B cell (primary cell): ENCODE data around the gene MAGOHB. TPM values are rescaled to one million over a fixed set of nuclear protein-coding genes. Genes with fewer than 3 reads are reported as not detected.

Source experiments
- ATAC-seq: fragments of 200-7000 bp; cut with Tn5 transposase; one replicate; pipeline ENCODE4 v1.10.0; 2021; ENCODE audit warnings: low read depth, mild to moderate bottlenecking, moderate number of reproducible peaks, moderate library complexity
- CTCF ChIA-PET: fragments of 350-600 bp; sonication (Branson Sonifier 250); formaldehyde crosslinking; loops from one replicate; lab custom pipeline; 2021; ENCODE audit warnings: antibody characterized with exemption, inconsistent platforms; lab: Charles Lee
- POLR2A ChIA-PET: fragments of 350-600 bp; sonication (Branson Sonifier 250); formaldehyde crosslinking; loops from one replicate; lab custom pipeline; 2021; ENCODE audit warnings: antibody characterized with exemption; lab: Charles Lee
- DNase-seq: peaks from one replicate; pipeline ENCODE4 v3.0.0; 2013
- H2AFZ ChIP-seq: 2 replicates; pipeline ENCODE4 v1.6.1; 2012; ENCODE audit warnings: mild to moderate bottlenecking, low read depth, low read length; ENCODE audit not compliant: insufficient read depth, poor library complexity, severe bottlenecking
- H3K27ac ChIP-seq, 2 donors: 1 replicate in 1 of 2; 2 replicates in 1 of 2; pipeline ENCODE4 v1.5.1; 2012 to 2013; ENCODE audit warnings: low read length in 2 of 2, mild to moderate bottlenecking in 2 of 2, moderate library complexity in 1 of 2
- H3K27me3 ChIP-seq, 4 experiments: fragments of 200-600 bp in 1 of 4; sonication (generic) in 1 of 4; replicated peaks in 1 of 4; 1 replicate in 2 of 4; 2 replicates in 2 of 4; pipeline versions ENCODE4 v1.6.1 to v1.7.0; 2013 to 2016; ENCODE audit warnings: low read length in 3 of 4, mild to moderate bottlenecking in 2 of 4, mixed read lengths in 1 of 4, moderate library complexity in 1 of 4; ENCODE audit not compliant: insufficient read depth in 4 of 4, control insufficient read depth in 3 of 4; ENCODE audit errors: control extremely low read depth in 1 of 4
- H3K36me3 ChIP-seq, 2 experiments: replicated peaks in 1 of 2; 1 replicate in 1 of 2; 2 replicates in 1 of 2; pipeline versions ENCODE4 v1.6.1 to v1.7.1; 2013; ENCODE audit warnings: low read length in 1 of 2; ENCODE audit not compliant: insufficient read depth in 2 of 2, control insufficient read depth in 1 of 2; ENCODE audit errors: control extremely low read depth in 1 of 2, extremely low read depth in 1 of 2
- H3K4me1 ChIP-seq, 2 donors: fragments of 200-600 bp in 1 of 2; sonication (generic) in 1 of 2; 1 replicate in 1 of 2; 2 replicates in 1 of 2; pipeline versions ENCODE4 v1.5.1 to v1.6.1; 2013 to 2017; ENCODE audit warnings: low read length in 2 of 2; ENCODE audit not compliant: control insufficient read depth in 2 of 2, insufficient read depth in 2 of 2
- H3K4me2 ChIP-seq: replicated peaks from 2 replicates; pipeline ENCODE3; 2012; ENCODE audit warnings: mild to moderate bottlenecking, low read depth, low read length; ENCODE audit not compliant: poor library complexity, severe bottlenecking
- H3K4me3 ChIP-seq, 5 experiments: fragments of 200-600 bp in 1 of 5; sonication (generic) in 1 of 5; 1 replicate in 3 of 5; 2 replicates in 2 of 5; pipeline versions ENCODE4 v1.5.1 to v1.7.0; 2011 to 2016; ENCODE audit warnings: low read length in 4 of 5, mild to moderate bottlenecking in 4 of 5, low read depth in 2 of 5, control low read depth in 1 of 5, moderate library complexity in 1 of 5; ENCODE audit not compliant: insufficient read depth in 1 of 5; ENCODE audit errors: control extremely low read depth in 1 of 5, extremely low read depth in 1 of 5
- H3K79me2 ChIP-seq: fragments of 200-600 bp; sonication (generic); one replicate; pipeline ENCODE4 v1.6.0; 2016; ENCODE audit warnings: low read length; ENCODE audit not compliant: control insufficient read depth, insufficient read depth
- H3K9ac ChIP-seq: fragments of 200-600 bp; sonication (generic); 2 replicates; pipeline ENCODE4 v1.6.1; 2017; ENCODE audit warnings: mild to moderate bottlenecking, low read length, moderate library complexity
- H3K9me3 ChIP-seq, 3 donors: one replicate each; pipeline versions ENCODE4 v1.6.1 to v1.7.1; 2013; ENCODE audit warnings: low read length in 2 of 3; ENCODE audit not compliant: control insufficient read depth in 2 of 3, insufficient read depth in 1 of 3; ENCODE audit errors: control extremely low read depth in 1 of 3
- H4K20me1 ChIP-seq: 2 replicates; pipeline ENCODE4 v1.6.0; 2012; ENCODE audit warnings: mild to moderate bottlenecking, low read length; ENCODE audit not compliant: insufficient read depth, control insufficient read depth, poor library complexity, severe bottlenecking
- H3K27ac Mint-ChIP-seq: one replicate; pipeline ENCODE4 v1.8.0; 2021; ENCODE audit warnings: mixed read lengths
- H3K27me3 Mint-ChIP-seq: one replicate; pipeline ENCODE4 v1.8.0; 2021; ENCODE audit warnings: mixed read lengths
- H3K4me1 Mint-ChIP-seq: one replicate; pipeline ENCODE4 v1.8.0; 2021; ENCODE audit warnings: mixed read lengths
- H3K4me3 Mint-ChIP-seq: one replicate; pipeline ENCODE4 v1.8.0; 2021; ENCODE audit warnings: mixed read lengths
- H3K9me3 Mint-ChIP-seq: one replicate; pipeline ENCODE4 v1.8.0; 2022; ENCODE audit warnings: mixed read lengths; ENCODE audit not compliant: insufficient read depth
- CTCF ChIP-seq: fragments of 200-600 bp; IDR thresholded peaks from one replicate; pipeline ENCODE4 v1.8.0; 2022; ENCODE audit warnings: antibody characterized with exemption, mild to moderate bottlenecking
- EZH2 ChIP-seq: IDR thresholded peaks from 2 replicates; pipeline ENCODE4 v1.6.1; 2012; ENCODE audit warnings: borderline replicate concordance, low read depth, mild to moderate bottlenecking, moderate library complexity, low read length; ENCODE audit not compliant: insufficient read depth, poor library complexity, severe bottlenecking
- WGBS: methylation state at CpG from one replicate; pipeline ENCODE4 v1.1.5; 2013; ENCODE audit warnings: missing lambda C conversion rate; ENCODE audit not compliant: insufficient coverage; 5-methylcytosine and 5-hydroxymethylcytosine counted together
- intact Hi-C: fragments of 100-400 bp; cut with micrococcal nuclease; formaldehyde crosslinking; loops from one replicate; pipeline ENCODE4 v1.10.0; 2022
- polyA plus RNA-seq: library from polyadenylated mRNA; depleted of rRNA; stranded (reverse); fragments of >200 nt; gene quantifications from 2 replicates; pipeline ENCODE4 v1.2.3, GENCODE V29; 2012
- total RNA-seq, 2 donors: library from RNA; stranded (reverse); fragments of 120-200 nt in 1 of 2; gene quantifications; 1 replicate in 1 of 2; 2 replicates in 1 of 2; pipeline versions ENCODE4 v1.2.3 to v1.2.4, GENCODE V29; 2013 to 2022

The MAGOHB gene
- total and polyA plus RNA-seq, 2 donors (not counting 1 experiment from before 2014, with no cell fraction given): 8.1 to 19.1 TPM

DNA sequence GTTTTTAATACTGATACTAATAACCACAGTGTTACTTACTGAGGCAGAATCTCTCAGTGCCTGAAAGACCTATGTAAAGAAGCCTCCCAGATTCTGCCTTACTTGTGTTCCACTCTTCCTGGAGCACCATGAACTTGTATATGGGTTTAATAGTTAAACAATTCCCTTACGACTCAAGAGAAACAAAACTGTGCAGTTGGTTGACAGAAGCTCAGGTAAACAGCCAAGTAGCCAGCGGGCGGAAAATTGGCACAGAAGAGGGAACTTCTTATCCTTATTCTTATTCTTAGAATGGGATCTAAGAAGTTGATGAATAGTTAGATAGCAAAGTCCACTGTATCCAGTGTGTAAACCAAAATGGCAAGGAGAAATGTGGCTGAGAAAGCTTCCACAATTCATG lies 22.7 kb upstream of the MAGOHB start:
- Histone ChIP-seq H3K27me3 (peaks cover 0 to 9% (median 0%) of the 10 kb centered on the region in 4 experiments), H3K9ac (no peak overlapping the region), H3K4me1 (no peaks in the 10 kb centered on the region), H2AFZ (no peak overlapping the region), H3K27ac (no peak overlapping the region), H3K79me2 (no peaks in the 10 kb centered on the region), H3K36me3 (no peaks in the 10 kb centered on the region), H3K9me3 (no peaks in the 10 kb centered on the region), H3K4me2 (no peak overlapping the region), H3K4me3 (no peak overlapping the region), H4K20me1 (no peaks in the 10 kb centered on the region)
- H3K27me3 Mint-ChIP-seq: peaks cover 20% of the 10 kb centered on the region
- CTCF ChIA-PET: no interaction called here
- POLR2A ChIA-PET: no interaction called here
- WGBS: no CpG with 5 or more reads among the region's 3 CpGs
- H3K4me3 Mint-ChIP-seq: no peak overlapping the region
- H3K4me1 Mint-ChIP-seq: no peaks in the 10 kb centered on the region
- no peak overlapping the region for H3K27ac Mint-ChIP-seq
- no peak for ATAC-seq
- intact Hi-C loops: no loop called here
- DNase-seq: no peak
- H3K9me3 Mint-ChIP-seq: no peaks in the 10 kb centered on the region
- no peak for TF ChIP-seq CTCF
- no peak for TF ChIP-seq EZH2

- no peaks in the 10 kb centered on the region for H3K4me1 Mint-ChIP-seq
- Histone ChIP-seq H3K36me3 (no peaks in the 10 kb centered on the region), H3K9me3 (no peaks in the 10 kb centered on the region), H3K4me1 (no peaks in the 10 kb centered on the region), H3K9ac (no peak overlapping the region), H2AFZ (no peak overlapping the region), H3K27ac (no peak overlapping the region), H3K27me3 (peaks cover 0 to 8% (median 0%) of the 10 kb centered on the region in 4 experiments), H4K20me1 (no peaks in the 10 kb centered on the region), H3K4me3 (no peak overlapping the region), H3K4me2 (no peak overlapping the region), H3K79me2 (no peaks in the 10 kb centered on the region)
- no peak overlapping the region for H3K4me3 Mint-ChIP-seq
- POLR2A ChIA-PET: no interaction called here
- DNase-seq (no peak), ATAC-seq (no peak)
- H3K27ac Mint-ChIP-seq: no peak overlapping the region
- TF ChIP-seq EZH2: no peak
- TF ChIP-seq CTCF: no peak
- CTCF ChIA-PET: no interaction called here
- peaks cover 14% of the 10 kb centered on the region for H3K27me3 Mint-ChIP-seq
- intact Hi-C loops: no loop called here
- WGBS: 100% methylated on average over 1 of the region's 2 CpGs
- no peaks in the 10 kb centered on the region for H3K9me3 Mint-ChIP-seq
Observed at GRCh38 chr12:10635306-10635705, 21.9 kb upstream of the MAGOHB start.
